Ishikawa (cell line): ENCODE measurements around the gene GALNT5.

ENCODE experiments used
- CEBPB ChIP-seq: IDR thresholded peaks from 2 replicates; pipeline ENCODE4 v1.6.1; 2012
- EGR1 ChIP-seq: IDR thresholded peaks from 2 replicates; pipeline ENCODE4 v1.6.1; 2012
- EP300 ChIP-seq: IDR thresholded peaks from 2 replicates; pipeline ENCODE4 v1.6.1; 2012; ENCODE audit warnings: borderline replicate concordance
- FOXM1 ChIP-seq: IDR thresholded peaks from 2 replicates; pipeline ENCODE4 v1.6.1; 2012; ENCODE audit warnings: low read depth, borderline replicate concordance
- MAX ChIP-seq: IDR thresholded peaks from 2 replicates; pipeline ENCODE4 v1.6.1; 2012
- RAD21 ChIP-seq: IDR thresholded peaks from 2 replicates; pipeline ENCODE4 v1.6.1; 2012; ENCODE audit warnings: low read depth
- TCF12 ChIP-seq: IDR thresholded peaks from 2 replicates; pipeline ENCODE4 v1.6.1; 2012; ENCODE audit warnings: low read depth
- TEAD4 ChIP-seq: IDR thresholded peaks from 2 replicates; pipeline ENCODE4 v1.6.1; 2012
- YY1 ChIP-seq: IDR thresholded peaks from 2 replicates; pipeline ENCODE4 v1.6.1; 2012; ENCODE audit warnings: low read depth
- TF ChIP-seq, protein P1 (sequence below): IDR thresholded peaks from 2 replicates; pipeline ENCODE4 v1.6.1; 2012

- TF ChIP-seq EGR1 (no peak), YY1 (no peak), RAD21 (no peak), TCF12 (no peak), FOXM1 (no peak), TEAD4 (no peak), CEBPB (no peak), EP300 (no peak), MAX (no peak)
- TF ChIP-seq, protein P1, sequence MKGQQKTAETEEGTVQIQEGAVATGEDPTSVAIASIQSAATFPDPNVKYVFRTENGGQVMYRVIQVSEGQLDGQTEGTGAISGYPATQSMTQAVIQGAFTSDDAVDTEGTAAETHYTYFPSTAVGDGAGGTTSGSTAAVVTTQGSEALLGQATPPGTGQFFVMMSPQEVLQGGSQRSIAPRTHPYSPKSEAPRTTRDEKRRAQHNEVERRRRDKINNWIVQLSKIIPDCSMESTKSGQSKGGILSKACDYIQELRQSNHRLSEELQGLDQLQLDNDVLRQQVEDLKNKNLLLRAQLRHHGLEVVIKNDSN, result no peak
Measured at GRCh38 chr2:157231476-157231875, 26.0 kb upstream of the GALNT5 start.
